H1 (cell line): Measurements from ENCODE around the gene MYBPC2. TPM values are rescaled to one million over a fixed set of nuclear protein-coding genes. Genes with fewer than 3 reads are reported as not detected.

Experiments
- BCL11A ChIP-seq, 2 experiments: IDR thresholded peaks; one replicate each; pipeline ENCODE4 v1.6.1; 2011; ENCODE audit warnings: low read depth in 2 of 2, low read length in 2 of 2, mild to moderate bottlenecking in 2 of 2
- GTF2F1 ChIP-seq: IDR thresholded peaks from 2 replicates; pipeline ENCODE4 v1.6.1; 2012; ENCODE audit warnings: low read depth, low read length, improper control_type of control experiment, borderline replicate concordance
- MAFK ChIP-seq: IDR thresholded peaks from 2 replicates; pipeline ENCODE4 v1.6.1; 2012; ENCODE audit warnings: low read depth, mild to moderate bottlenecking, improper control_type of control experiment, low read length
- POLR2AphosphoS5 ChIP-seq: IDR thresholded peaks from 2 replicates; pipeline ENCODE4 v1.6.1; 2011; ENCODE audit warnings: low read depth, low read length
- RNF2 ChIP-seq: fragments of 200-900, 300-1000 bp; sonication (generic); IDR thresholded peaks from 2 replicates; pipeline ENCODE4 v1.7.1; 2016; ENCODE audit warnings: borderline replicate concordance, low read depth, mild to moderate bottlenecking, antibody characterized with exemption, low read length; ENCODE audit not compliant: poor library complexity, severe bottlenecking; ENCODE audit errors: missing control alignments
- TAF7 ChIP-seq: optimal IDR thresholded peaks from 2 replicates; pipeline ENCODE3; 2011; ENCODE audit warnings: low read depth, mild to moderate bottlenecking, inconsistent platforms, low read length, moderate library complexity, borderline replicate concordance
- ZNF274 ChIP-seq: IDR thresholded peaks from 2 replicates; pipeline ENCODE4 v1.7.0; 2012; ENCODE audit warnings: low read length, borderline replicate concordance; ENCODE audit errors: extremely low read depth
- polyA plus RNA-seq, 7 experiments: library from polyadenylated mRNA; depleted of rRNA in 3 of 7; stranded (reverse) in 5 of 7; unstranded in 2 of 7; fragments of >200 nt in 5 of 7; fragments of 200-250 nt in 2 of 7; gene quantifications; 1 replicate in 5 of 7; 2 replicates in 1 of 7; 4 replicates in 1 of 7; pipeline versions ENCODE4 v1.2.1 to v1.2.3, GENCODE V29; 2011 to 2013; ENCODE audit warnings: missing spikeins in 2 of 7, mixed read lengths in 2 of 7
- total RNA-seq: library from RNA; stranded (reverse); fragmentation: NEBNext Ultra II Directional; extraction: Animal tissue kit (Norgen Biotek cat#: 25700); gene quantifications from 2 replicates; pipeline ENCODE4 v1.2.1, GENCODE V29; 2021
- TF ChIP-seq, protein P1 (sequence below): fragments of 300-600 bp; sonication (generic); IDR thresholded peaks from 2 replicates; pipeline ENCODE4 v1.7.1; 2012; ENCODE audit warnings: low read length, moderate library complexity, mild to moderate bottlenecking, inconsistent platforms; ENCODE audit not compliant: insufficient replicate concordance

MYBPC2 gene
- total and polyA plus RNA-seq, 2 of the 8 experiments (the other 6 are each of a cell fraction or from before 2014, with no cell fraction given): 1.8 to 3.1 TPM

DNA sequence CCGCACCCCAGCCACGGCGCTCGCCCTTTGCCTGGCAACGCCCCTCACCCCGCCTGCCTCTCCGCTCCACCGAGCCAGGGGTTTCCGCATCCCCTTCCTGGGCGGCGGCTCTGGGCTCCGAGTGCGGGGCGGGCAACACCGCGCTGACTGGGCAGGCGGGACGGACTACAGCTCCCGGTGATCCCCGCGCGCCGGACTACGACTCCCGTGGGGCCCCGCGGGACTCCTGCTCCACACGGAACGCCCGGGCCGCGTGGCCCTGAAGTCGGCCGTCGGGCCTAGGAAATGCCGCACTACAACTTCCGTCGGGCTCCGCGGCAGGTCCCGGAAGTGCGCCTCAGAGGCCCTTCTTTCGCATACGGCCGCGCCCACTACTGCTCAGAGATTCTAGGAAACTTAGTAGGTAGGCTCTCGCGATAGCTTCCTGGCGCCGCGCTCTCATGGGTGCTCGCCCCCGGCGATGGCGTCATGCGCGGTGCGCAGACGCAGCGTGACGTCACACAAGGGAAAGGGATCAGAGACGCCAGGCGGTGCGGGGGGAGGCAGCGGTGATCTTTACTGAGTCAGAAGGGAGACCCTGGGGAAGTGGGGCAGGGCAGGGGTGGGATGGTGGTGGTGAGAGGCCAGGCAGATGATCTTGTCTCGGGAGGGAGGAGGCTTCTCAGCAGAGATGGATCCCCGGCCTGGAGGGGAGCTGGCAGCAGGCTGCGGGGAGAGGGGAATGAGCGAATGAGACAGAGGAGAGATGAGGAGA, 78.6 kb downstream of the MYBPC2 start, which contains the start of gene JOSD2 (continued):
- no peak for TF ChIP-seq ZNF274
- TF ChIP-seq MAFK: no peak
- TF ChIP-seq POLR2AphosphoS5: no peak
- no peak for TF ChIP-seq RNF2
- no peak for TF ChIP-seq BCL11A (IDR thresholded peaks at IDR 0.05; ENCODE audit: low read depth in 2 of 2, low read length in 2 of 2)
- TF ChIP-seq TAF7: no peak
- TF ChIP-seq, protein P1, sequence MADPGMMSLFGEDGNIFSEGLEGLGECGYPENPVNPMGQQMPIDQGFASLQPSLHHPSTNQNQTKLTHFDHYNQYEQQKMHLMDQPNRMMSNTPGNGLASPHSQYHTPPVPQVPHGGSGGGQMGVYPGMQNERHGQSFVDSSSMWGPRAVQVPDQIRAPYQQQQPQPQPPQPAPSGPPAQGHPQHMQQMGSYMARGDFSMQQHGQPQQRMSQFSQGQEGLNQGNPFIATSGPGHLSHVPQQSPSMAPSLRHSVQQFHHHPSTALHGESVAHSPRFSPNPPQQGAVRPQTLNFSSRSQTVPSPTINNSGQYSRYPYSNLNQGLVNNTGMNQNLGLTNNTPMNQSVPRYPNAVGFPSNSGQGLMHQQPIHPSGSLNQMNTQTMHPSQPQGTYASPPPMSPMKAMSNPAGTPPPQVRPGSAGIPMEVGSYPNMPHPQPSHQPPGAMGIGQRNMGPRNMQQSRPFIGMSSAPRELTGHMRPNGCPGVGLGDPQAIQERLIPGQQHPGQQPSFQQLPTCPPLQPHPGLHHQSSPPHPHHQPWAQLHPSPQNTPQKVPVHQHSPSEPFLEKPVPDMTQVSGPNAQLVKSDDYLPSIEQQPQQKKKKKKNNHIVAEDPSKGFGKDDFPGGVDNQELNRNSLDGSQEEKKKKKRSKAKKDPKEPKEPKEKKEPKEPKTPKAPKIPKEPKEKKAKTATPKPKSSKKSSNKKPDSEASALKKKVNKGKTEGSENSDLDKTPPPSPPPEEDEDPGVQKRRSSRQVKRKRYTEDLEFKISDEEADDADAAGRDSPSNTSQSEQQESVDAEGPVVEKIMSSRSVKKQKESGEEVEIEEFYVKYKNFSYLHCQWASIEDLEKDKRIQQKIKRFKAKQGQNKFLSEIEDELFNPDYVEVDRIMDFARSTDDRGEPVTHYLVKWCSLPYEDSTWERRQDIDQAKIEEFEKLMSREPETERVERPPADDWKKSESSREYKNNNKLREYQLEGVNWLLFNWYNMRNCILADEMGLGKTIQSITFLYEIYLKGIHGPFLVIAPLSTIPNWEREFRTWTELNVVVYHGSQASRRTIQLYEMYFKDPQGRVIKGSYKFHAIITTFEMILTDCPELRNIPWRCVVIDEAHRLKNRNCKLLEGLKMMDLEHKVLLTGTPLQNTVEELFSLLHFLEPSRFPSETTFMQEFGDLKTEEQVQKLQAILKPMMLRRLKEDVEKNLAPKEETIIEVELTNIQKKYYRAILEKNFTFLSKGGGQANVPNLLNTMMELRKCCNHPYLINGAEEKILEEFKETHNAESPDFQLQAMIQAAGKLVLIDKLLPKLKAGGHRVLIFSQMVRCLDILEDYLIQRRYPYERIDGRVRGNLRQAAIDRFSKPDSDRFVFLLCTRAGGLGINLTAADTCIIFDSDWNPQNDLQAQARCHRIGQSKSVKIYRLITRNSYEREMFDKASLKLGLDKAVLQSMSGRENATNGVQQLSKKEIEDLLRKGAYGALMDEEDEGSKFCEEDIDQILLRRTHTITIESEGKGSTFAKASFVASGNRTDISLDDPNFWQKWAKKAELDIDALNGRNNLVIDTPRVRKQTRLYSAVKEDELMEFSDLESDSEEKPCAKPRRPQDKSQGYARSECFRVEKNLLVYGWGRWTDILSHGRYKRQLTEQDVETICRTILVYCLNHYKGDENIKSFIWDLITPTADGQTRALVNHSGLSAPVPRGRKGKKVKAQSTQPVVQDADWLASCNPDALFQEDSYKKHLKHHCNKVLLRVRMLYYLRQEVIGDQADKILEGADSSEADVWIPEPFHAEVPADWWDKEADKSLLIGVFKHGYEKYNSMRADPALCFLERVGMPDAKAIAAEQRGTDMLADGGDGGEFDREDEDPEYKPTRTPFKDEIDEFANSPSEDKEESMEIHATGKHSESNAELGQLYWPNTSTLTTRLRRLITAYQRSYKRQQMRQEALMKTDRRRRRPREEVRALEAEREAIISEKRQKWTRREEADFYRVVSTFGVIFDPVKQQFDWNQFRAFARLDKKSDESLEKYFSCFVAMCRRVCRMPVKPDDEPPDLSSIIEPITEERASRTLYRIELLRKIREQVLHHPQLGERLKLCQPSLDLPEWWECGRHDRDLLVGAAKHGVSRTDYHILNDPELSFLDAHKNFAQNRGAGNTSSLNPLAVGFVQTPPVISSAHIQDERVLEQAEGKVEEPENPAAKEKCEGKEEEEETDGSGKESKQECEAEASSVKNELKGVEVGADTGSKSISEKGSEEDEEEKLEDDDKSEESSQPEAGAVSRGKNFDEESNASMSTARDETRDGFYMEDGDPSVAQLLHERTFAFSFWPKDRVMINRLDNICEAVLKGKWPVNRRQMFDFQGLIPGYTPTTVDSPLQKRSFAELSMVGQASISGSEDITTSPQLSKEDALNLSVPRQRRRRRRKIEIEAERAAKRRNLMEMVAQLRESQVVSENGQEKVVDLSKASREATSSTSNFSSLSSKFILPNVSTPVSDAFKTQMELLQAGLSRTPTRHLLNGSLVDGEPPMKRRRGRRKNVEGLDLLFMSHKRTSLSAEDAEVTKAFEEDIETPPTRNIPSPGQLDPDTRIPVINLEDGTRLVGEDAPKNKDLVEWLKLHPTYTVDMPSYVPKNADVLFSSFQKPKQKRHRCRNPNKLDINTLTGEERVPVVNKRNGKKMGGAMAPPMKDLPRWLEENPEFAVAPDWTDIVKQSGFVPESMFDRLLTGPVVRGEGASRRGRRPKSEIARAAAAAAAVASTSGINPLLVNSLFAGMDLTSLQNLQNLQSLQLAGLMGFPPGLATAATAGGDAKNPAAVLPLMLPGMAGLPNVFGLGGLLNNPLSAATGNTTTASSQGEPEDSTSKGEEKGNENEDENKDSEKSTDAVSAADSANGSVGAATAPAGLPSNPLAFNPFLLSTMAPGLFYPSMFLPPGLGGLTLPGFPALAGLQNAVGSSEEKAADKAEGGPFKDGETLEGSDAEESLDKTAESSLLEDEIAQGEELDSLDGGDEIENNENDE: no peak
- peak; percentile 73; the same call in 1 of the 2 replicates for TF ChIP-seq GTF2F1
